OCI-LY7 (cell line): ENCODE results near the gene EFCAB7.

ENCODE experiments used
- EZH2phosphoT487 ChIP-seq: fragments of 200-600 bp; sonication (generic); IDR thresholded peaks from 2 replicates; pipeline ENCODE4 v1.6.1; 2018; ENCODE audit warnings: low read depth, borderline replicate concordance, mild to moderate bottlenecking, mixed run types, antibody characterized with exemption, low read length, moderate library complexity, mixed read lengths
- TF ChIP-seq, protein P1 (sequence below): fragments of 200-600 bp; sonication (generic); conservative IDR thresholded peaks from 2 replicates; pipeline ENCODE4 v1.5.1; 2014; ENCODE audit warnings: mild to moderate bottlenecking, antibody characterized with exemption, low read length, moderate library complexity, mixed read lengths

DNA sequence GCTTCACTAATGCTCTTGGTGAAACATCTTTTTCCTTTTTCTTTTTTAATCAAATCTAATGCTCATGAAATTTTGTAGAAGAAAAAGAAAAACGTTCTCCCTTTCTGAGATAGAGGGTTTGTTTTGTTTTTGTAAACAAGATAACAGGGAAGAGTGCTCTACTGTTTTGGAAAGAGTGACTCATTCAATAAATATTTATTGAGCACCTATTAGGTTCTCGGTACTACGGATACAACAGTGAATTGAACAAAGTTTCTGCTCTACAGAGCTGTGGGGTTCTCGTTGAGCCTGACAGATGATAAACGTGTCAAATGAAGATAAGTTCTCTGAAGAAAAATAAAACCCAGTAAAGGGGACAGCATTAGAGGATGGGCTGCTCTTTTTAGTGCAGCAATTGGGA lies 76.9 kb downstream of the EFCAB7 start:
- TF ChIP-seq, protein P1, sequence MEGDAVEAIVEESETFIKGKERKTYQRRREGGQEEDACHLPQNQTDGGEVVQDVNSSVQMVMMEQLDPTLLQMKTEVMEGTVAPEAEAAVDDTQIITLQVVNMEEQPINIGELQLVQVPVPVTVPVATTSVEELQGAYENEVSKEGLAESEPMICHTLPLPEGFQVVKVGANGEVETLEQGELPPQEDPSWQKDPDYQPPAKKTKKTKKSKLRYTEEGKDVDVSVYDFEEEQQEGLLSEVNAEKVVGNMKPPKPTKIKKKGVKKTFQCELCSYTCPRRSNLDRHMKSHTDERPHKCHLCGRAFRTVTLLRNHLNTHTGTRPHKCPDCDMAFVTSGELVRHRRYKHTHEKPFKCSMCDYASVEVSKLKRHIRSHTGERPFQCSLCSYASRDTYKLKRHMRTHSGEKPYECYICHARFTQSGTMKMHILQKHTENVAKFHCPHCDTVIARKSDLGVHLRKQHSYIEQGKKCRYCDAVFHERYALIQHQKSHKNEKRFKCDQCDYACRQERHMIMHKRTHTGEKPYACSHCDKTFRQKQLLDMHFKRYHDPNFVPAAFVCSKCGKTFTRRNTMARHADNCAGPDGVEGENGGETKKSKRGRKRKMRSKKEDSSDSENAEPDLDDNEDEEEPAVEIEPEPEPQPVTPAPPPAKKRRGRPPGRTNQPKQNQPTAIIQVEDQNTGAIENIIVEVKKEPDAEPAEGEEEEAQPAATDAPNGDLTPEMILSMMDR, result no peak
- no peak for TF ChIP-seq EZH2phosphoT487
